Adipocyte (in vitro differentiated cells): ENCODE data around the gene USPL1.
"Not testable (repeated sequence)": the region's sequence is repeated elsewhere in the genome, so short reads cannot be mapped to it uniquely, and the experiment has no call there.

Experiments
- DNase-seq: peaks from one replicate; pipeline ENCODE4 v3.0.0-alpha.2; 2015; ENCODE audit warnings: low read depth
- H3K27me3 ChIP-seq: replicated peaks from 2 replicates; pipeline ENCODE4 v1.7.0; 2013; ENCODE audit warnings: mild to moderate bottlenecking, low read length, moderate library complexity; ENCODE audit not compliant: control insufficient read depth, insufficient read depth
- H3K36me3 ChIP-seq: 2 replicates; pipeline ENCODE4 v1.7.0; 2013; ENCODE audit warnings: low read length, mild to moderate bottlenecking, moderate library complexity; ENCODE audit not compliant: control insufficient read depth, insufficient read depth, severe bottlenecking
- H3K4me1 ChIP-seq: 2 replicates; pipeline ENCODE4 v1.7.0; 2013; ENCODE audit warnings: mild to moderate bottlenecking, low read length, moderate library complexity; ENCODE audit not compliant: control insufficient read depth, insufficient read depth
- H3K4me3 ChIP-seq: 2 replicates; pipeline ENCODE4 v1.7.0; 2013; ENCODE audit warnings: mild to moderate bottlenecking, low read length, moderate library complexity
- H3K9ac ChIP-seq: 2 replicates; pipeline ENCODE4 v1.7.0; 2013; ENCODE audit warnings: mild to moderate bottlenecking, low read length, moderate library complexity
- H3K9me3 ChIP-seq: 2 replicates; pipeline ENCODE4 v1.7.0; 2013; ENCODE audit warnings: mild to moderate bottlenecking, low read length, moderate library complexity; ENCODE audit not compliant: control insufficient read depth

The USPL1 gene

DNA sequence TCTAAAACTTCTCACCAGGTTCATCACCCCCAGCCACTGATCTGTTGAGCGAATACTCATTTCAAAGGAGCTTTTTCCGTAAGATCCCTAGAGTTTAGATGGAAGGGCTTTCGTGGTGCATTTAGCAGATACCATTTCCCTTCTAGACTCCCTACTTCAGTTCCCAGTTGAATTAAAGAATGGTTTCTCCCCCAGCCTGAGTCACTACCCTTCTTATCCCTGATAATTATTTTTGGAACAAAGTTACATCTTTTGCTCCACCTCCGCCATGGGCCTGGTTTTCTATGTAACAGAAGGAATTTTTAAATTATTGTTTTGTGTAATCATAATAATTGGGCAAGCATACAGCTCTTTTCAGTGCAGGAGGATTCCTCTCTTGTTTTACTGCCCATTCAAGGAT is 22.0 kb downstream of the USPL1 start:
- H3K9ac ChIP-seq = no peak overlapping the region
- no peaks in the 10 kb centered on the region for H3K27me3 ChIP-seq
- DNase-seq = no peak
- H3K36me3 ChIP-seq = peaks cover 31% of the 10 kb centered on the region
- no peak overlapping the region for H3K4me3 ChIP-seq
- no peaks in the 10 kb centered on the region for H3K9me3 ChIP-seq
- H3K4me1 ChIP-seq = peaks cover 50% of the 10 kb centered on the region

DNA sequence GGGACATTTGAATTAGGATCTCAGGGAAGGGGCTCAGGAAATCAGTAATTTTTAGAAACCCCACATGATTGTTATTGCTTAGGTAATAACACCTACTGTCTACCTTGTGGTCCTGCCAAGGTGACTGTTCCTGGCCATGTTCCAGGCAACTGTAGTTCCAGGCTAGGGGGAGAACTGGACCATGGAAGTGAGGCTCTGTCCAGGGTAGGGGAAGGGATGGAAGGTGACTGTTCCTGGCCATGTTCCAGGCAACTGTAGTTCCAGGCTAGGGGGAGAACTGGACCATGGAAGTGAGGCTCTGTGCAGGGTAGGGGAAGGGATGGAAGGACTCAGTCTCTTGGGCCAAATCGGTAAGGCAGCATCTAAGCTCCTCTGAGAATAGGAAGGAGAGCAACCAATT is 23.5 kb downstream of the USPL1 start:
- Histone ChIP-seq H3K4me1 (peaks cover 42% of the 10 kb centered on the region), H3K36me3 (peaks cover 40% of the 10 kb centered on the region)
- H3K9me3 ChIP-seq, H3K4me3 ChIP-seq, DNase-seq, H3K9ac ChIP-seq, H3K27me3 ChIP-seq: not testable (repeated sequence)

DNA sequence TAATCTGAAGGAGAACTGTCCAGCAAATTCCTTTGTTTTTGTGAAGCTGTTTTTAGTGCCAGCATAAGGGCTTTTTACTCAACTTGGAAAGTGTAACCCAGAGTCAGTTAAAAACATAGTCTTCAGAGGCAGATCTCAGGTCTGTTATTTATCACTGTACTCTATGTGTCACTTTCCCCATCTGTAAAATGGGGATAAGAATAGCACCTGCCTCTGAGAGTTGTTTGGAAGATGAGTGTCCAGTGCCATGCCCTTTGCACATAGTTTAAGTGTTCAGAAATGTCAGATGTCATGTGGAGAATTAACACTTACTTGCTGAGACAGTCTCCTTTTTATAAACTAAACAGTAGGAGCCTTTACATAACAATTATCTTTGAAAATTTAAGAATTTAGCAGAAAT is 27.9 kb downstream of the USPL1 start:
- DNase-seq = no peak
- Histone ChIP-seq H3K27me3 (no peaks in the 10 kb centered on the region), H3K36me3 (peaks cover 79% of the 10 kb centered on the region), H3K9ac (no peak overlapping the region), H3K4me1 (peaks cover 10% of the 10 kb centered on the region), H3K9me3 (no peaks in the 10 kb centered on the region), H3K4me3 (no peak overlapping the region)

DNA sequence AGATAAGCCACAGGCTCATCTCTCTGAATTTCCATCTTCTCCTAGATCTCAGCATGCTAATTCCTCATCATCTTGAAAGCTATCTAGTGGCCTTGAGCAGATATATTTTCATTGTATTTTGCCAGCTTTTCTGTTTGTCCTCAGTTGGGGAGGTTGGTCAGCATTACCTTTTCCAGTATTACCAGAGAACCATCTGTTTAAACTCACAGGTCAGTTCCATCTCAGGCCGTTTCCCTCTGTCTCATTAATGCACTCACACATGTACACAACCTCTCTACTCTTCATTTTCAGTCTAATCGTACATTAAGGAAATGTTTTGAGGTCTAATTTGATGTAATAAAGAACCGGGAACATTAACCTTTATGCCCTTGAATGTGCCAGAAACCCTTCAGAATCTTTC is 29.7 kb downstream of the USPL1 start:
- H3K27me3 ChIP-seq = no peaks in the 10 kb centered on the region
- no peak overlapping the region for H3K9ac ChIP-seq
- no peaks in the 10 kb centered on the region for H3K9me3 ChIP-seq
- no peak for DNase-seq
- H3K4me3 ChIP-seq = no peak overlapping the region
- H3K36me3 ChIP-seq = peaks cover 77% of the 10 kb centered on the region
- peaks cover 10% of the 10 kb centered on the region for H3K4me1 ChIP-seq

DNA sequence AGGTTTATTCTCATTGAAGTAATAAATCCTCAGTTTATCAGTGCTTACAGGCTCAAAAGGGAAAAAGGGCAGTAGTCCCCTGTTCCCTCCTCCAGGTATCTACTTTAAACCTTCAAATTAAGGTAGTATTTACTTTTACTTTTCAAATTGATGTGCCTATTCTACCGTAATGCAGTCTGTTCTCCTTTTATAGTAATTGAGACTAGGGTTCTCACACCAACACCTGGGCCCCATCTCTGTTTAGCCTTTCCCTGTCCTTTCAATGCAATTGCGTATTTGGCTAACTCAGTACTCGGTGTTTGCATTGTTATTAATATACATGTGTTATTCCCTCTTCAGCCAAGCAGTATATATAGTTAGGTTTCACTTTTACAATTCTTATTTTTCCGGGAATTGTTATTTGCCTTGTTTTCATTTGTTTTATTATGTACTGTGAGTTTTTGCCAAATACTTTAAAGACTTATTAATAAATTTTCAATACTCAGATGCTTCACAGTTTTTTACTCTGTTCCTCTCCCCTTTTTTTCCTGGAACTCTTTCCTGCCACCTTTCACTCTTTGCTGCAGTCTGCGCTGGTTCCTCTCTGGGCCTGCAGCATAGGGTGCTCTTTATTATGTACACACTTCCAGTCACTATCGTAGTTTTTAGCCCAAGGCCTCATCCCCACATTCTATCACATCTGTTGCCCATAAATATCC is 30.3 kb downstream of the USPL1 start:
- Histone ChIP-seq H3K9me3 (no peaks in the 10 kb centered on the region), H3K4me3 (no peak overlapping the region), H3K9ac (no peak overlapping the region), H3K27me3 (no peaks in the 10 kb centered on the region), H3K36me3 (peaks cover 71% of the 10 kb centered on the region), H3K4me1 (peaks cover 10% of the 10 kb centered on the region)
- DNase-seq = no peak

DNA sequence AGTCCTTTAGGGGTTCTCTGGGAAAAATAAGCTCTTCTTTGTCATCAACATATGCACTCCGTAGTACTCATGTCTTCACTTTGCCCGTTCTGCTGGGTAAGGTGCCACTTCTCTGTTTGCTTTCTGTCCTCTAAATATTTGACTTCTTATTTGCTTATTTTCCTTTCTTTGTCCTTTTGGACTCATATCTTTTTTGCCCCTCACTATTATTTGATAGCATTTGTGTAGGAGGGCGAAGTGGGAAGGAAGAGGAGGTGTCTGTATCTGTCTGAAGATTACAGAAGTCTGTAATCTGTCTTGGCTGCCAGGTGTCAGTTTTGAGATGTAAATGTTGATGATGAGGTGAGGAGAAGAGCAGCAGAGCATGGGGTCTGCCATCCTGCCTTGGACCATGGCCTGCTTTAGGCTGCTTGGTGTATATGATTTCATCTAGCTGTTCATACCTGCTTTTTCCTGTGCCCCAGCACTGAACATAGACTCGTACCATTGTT is 30.8 kb downstream of the USPL1 start:
- no peaks in the 10 kb centered on the region for H3K9me3 ChIP-seq

DNA sequence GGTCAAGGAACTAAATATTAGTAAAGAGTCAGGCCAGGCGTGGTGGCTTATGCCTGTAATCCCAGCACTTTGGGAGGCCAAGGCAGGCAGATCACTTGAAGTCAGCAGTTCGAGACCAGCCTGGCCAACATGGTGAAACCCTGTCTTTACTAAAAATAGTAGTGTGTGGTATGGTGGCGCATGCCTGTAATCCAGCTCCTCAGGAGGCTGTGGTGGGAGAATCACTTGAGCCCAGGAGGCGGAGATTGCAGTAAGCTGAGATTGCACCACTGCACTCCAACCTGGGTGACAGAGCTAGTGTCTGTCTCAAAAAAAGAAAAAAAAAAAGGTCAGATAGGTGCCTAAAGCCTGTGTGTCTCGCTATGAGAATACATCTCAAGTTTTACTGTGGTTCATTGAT is 33.9 kb downstream of the USPL1 start:
- H3K36me3 ChIP-seq = peaks cover 77% of the 10 kb centered on the region
- not testable (repeated sequence) for DNase-seq, H3K4me1 ChIP-seq, H3K4me3 ChIP-seq, H3K27me3 ChIP-seq, H3K9me3 ChIP-seq, H3K9ac ChIP-seq

More for the DNA sequence above, 30.8 kb downstream of the USPL1 start:
- peaks cover 70% of the 10 kb centered on the region for H3K36me3 ChIP-seq
- H3K4me3 ChIP-seq = no peak overlapping the region
- H3K9ac ChIP-seq = no peak overlapping the region
- H3K27me3 ChIP-seq = no peaks in the 10 kb centered on the region
- peaks cover 10% of the 10 kb centered on the region for H3K4me1 ChIP-seq
- no peak for DNase-seq

DNA sequence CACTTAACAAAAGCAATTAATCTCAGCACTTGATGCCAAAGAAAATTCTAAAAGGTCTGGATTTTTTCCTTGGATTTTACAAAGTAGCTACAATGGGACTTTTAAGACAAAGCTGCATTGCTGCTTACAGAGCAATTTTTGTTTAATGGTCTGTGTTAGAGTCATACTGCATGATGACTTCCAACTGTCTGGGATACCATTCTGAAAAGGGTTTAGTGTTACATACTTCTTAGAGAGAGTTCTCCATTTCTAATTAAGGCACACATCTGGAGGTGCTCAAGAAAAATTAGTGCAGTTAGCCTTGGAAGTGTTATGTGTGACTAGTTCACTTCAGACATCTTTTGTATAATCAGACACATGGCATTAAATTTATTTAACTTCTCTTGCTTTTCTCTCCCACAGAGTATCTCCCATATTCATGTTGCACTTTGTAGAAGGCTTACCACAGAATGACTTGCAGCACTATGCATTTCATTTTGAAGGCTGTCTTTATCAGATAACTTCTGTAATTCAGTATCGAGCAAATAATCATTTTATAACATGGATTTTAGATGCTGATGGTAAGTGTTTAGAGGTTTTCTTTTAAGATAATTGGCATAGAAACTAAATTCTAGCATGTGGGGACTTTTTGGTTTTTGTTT is 35.1 kb downstream of the USPL1 start:
- no peak overlapping the region for H3K4me3 ChIP-seq
- peak; percentile 23 for DNase-seq
- H3K9ac ChIP-seq = no peak overlapping the region
- no peaks in the 10 kb centered on the region for H3K4me1 ChIP-seq
- no peaks in the 10 kb centered on the region for H3K27me3 ChIP-seq
- H3K9me3 ChIP-seq = no peaks in the 10 kb centered on the region
- H3K36me3 ChIP-seq = peaks cover 77% of the 10 kb centered on the region

DNA sequence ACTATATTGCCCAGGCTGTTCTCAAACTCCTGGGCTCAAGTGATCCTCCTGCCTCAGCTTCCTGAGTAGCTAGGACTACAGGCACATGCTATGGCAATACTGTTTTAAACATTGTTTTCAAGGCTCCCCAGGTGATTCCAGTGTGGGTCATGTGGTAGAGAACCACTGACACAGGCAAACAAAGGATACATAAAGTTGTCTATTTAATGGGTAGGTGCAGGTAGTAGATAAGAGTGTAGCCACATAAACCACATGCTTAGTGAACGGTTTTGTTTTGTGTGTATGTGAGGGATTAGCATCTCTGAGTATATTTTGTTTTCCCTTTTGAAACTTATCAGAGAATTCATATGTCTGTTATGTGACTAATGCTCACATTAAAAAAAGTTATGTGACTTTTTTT is 36.7 kb downstream of the USPL1 start:
- DNase-seq = no peak
- peaks cover 75% of the 10 kb centered on the region for H3K36me3 ChIP-seq
- no peaks in the 10 kb centered on the region for H3K27me3 ChIP-seq
- H3K9me3 ChIP-seq = no peaks in the 10 kb centered on the region
- no peaks in the 10 kb centered on the region for H3K4me1 ChIP-seq
- H3K9ac ChIP-seq = no peak overlapping the region
- H3K4me3 ChIP-seq = no peak overlapping the region

DNA sequence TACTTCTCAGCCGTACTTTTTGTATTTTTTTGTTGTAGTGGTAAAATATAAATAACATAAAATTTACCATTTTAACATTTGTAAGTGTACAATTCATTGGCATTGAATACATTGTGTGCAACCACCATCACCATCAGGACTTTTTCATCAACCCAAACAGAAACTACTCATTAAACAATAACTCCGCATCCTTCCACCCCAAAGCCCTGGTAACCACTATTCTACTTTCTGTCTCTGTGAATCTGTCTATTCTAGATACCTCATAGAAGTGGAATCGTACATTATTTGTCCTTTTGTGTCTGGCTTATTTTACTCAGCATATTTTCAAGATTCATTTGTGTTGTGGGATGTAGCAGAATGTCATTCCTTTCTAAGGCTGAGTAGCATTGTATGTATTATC is 38.5 kb downstream of the USPL1 start:
- Histone ChIP-seq H3K4me1 (no peaks in the 10 kb centered on the region), H3K36me3 (peaks cover 61% of the 10 kb centered on the region), H3K9ac (no peak overlapping the region), H3K9me3 (no peaks in the 10 kb centered on the region), H3K4me3 (no peak overlapping the region), H3K27me3 (no peaks in the 10 kb centered on the region)
- no peak for DNase-seq

DNA sequence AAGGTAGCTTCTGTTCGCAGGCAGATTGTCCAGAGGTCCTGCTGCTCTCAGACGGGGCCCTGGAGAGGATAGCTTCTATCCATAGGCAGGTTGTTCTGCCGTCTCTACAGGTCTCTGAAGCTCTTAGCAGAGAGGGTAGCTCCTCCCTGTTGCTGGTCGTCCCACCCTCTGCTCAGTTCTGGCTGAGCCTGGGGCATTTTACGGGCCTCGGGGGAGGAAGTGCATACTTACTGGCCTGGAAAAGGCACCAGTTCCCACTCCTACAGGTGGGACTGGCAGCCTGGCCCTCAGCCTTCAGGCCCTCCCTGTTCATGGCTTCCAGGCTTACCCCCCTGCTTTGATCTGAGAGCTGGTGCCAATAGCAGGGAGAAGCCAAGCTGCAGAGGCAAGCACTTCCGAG is 42.3 kb downstream of the USPL1 start:
- Histone ChIP-seq H3K9me3 (no peaks in the 10 kb centered on the region), H3K4me1 (peaks cover 3% of the 10 kb centered on the region)
- DNase-seq = no peak

More for the DNA sequence above, 42.3 kb downstream of the USPL1 start:
- no peaks in the 10 kb centered on the region for H3K27me3 ChIP-seq
- H3K9ac ChIP-seq = no peak overlapping the region
- H3K36me3 ChIP-seq = peaks cover 43% of the 10 kb centered on the region
- H3K4me3 ChIP-seq = no peak overlapping the region
